Astrocyte of the cerebellum (primary cell): ENCODE measurements around the gene YIF1B.
A peak's percentile ranks its signal among the peaks of the same experiment; 100 is the strongest.
"Not testable (repeated sequence)": the region's sequence is repeated elsewhere in the genome, so short reads cannot be mapped to it uniquely, and the experiment has no call there.

Experiments
- DNase-seq: peaks from one replicate; pipeline ENCODE4 v3.0.0-alpha.2; 2011; ENCODE audit warnings: low read depth
- H3K4me3 ChIP-seq: 2 replicates; pipeline ENCODE4 v1.5.1; 2011; ENCODE audit warnings: mild to moderate bottlenecking, low read depth, low read length, moderate library complexity
- in situ Hi-C: cut with HindIII; loops from 2 replicates; pipeline ENCODE4 v1.10.0; 2017; ENCODE audit warnings: low sequenced_read_pairs
- TF ChIP-seq, protein P1 (sequence below): IDR thresholded peaks from 2 replicates; pipeline ENCODE4 v1.5.1; 2012; ENCODE audit warnings: low read length, low read depth, moderate library complexity, mild to moderate bottlenecking; ENCODE audit errors: missing control alignments

Gene YIF1B

GRCh38 chr19:38346837-38347236 lies 31.1 kb upstream of the YIF1B start:
- TF ChIP-seq, protein P1, sequence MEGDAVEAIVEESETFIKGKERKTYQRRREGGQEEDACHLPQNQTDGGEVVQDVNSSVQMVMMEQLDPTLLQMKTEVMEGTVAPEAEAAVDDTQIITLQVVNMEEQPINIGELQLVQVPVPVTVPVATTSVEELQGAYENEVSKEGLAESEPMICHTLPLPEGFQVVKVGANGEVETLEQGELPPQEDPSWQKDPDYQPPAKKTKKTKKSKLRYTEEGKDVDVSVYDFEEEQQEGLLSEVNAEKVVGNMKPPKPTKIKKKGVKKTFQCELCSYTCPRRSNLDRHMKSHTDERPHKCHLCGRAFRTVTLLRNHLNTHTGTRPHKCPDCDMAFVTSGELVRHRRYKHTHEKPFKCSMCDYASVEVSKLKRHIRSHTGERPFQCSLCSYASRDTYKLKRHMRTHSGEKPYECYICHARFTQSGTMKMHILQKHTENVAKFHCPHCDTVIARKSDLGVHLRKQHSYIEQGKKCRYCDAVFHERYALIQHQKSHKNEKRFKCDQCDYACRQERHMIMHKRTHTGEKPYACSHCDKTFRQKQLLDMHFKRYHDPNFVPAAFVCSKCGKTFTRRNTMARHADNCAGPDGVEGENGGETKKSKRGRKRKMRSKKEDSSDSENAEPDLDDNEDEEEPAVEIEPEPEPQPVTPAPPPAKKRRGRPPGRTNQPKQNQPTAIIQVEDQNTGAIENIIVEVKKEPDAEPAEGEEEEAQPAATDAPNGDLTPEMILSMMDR: no peak
- H3K4me3 ChIP-seq: no peak overlapping the region
- no peak for DNase-seq
- in situ Hi-C loops: no loop called here

DNA sequence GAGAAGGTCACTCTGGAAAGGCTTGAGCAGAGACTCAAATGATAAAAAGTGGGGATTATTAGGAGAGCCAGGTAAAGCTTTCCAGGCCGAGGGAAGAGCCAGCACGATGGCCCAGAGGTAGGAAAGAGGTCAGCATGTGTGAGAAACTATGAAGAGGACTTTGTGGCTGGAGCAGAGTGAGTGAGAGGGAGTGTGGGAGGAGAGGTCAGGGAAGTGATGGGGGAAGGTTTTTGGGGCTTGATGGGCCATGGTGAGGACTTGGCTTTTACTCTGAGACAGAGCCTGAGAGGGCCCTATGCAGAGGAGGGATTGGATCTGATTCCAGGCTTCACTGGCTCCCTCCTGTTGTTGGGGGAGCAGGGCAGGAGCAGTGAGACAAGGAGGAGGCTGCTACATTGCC lies 25.2 kb upstream of the YIF1B start:
- TF ChIP-seq, protein P1: no peak
- in situ Hi-C loops: no loop called here
- H3K4me3 ChIP-seq: no peak overlapping the region
- no peak for DNase-seq

- H3K4me3 ChIP-seq, DNase-seq, in situ Hi-C loops: not testable (repeated sequence)
Measured at GRCh38 chr19:38339011-38339410, 23.3 kb upstream of the YIF1B start.

- TF ChIP-seq, protein P1: no peak
- DNase-seq: no peak
- peak overlapping the region; percentile 74 for H3K4me3 ChIP-seq
- in situ Hi-C loops: no loop called here
Measured at GRCh38 chr19:38337360-38337653, 21.6 kb upstream of the YIF1B start.

- TF ChIP-seq, protein P1: no peak
- peak; percentile 80 for DNase-seq
- in situ Hi-C loops: no loop called here
- H3K4me3 ChIP-seq: peak overlapping the region; percentile 74
Measured at GRCh38 chr19:38336638-38337359, 21.1 kb upstream of the YIF1B start.

DNA sequence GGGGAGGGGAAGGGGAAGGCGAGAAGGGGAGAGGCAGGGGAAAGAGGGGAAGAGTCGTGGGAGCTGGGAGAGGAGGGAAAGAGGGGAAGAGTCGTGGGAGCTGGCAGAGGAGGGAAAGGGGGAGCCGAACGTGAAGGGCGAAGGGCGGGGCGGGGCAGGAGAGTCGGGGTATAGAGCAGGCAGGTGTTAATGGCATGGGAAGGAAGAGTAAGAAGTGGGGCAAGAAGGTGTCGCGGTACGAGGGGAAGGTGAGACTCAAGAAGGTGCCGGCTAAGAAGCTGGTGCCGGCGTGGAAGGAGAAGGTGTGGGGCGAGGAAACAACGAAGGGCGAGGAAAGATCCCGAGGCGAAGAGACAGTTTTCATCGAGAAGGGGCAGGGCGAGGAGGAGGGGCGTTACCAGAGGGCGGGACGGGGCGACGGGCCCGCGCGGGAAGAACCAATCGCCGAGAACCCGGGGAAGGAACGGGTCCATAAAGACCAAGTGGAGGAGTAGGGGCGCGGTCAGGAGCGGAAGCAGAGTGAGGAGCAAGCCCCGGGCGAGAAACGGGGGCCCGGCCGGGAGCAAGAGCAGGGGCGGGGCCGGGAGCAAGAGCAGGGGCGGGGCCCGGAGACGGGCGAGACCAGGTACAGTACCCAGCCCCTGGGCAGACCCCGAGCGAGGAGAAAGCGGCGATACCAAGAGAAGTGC lies 20.3 kb upstream of the YIF1B start:
- TF ChIP-seq, protein P1: no peak
- peak; percentile 82 for DNase-seq
- in situ Hi-C loops: no loop called here

DNA sequence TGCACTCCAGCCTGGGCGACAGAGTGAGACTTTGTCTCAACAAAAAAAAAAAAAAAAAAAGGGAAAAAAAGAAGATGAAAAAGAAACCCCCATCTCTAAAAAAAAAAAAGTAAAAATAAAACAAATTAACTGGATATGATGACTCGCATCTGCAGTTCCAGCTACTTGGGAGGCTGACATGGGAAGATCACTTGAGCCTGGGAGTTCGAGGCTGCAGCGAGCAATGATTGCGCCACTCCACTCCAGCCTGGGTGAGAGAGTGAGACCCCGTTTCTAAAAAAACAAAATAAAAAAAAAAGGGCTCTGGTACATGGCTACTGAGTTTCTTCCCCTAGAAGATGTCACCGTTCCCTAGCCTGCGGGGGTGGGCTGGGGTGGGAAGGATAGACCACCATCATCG lies 17.5 kb upstream of the YIF1B start:
- in situ Hi-C loops: no loop called here
- no peak for DNase-seq

More for the DNA sequence above, 20.3 kb upstream of the YIF1B start:
- H3K4me3 ChIP-seq: peak overlapping the region; percentile 74

More for the DNA sequence above, 17.5 kb upstream of the YIF1B start:
- TF ChIP-seq, protein P1: no peak
- no peak overlapping the region for H3K4me3 ChIP-seq
